Heart left ventricle (tissue), 16 donors: ENCODE data around the gene RDX. TPM values are rescaled to one million over a fixed set of nuclear protein-coding genes. Genes with fewer than 3 reads are reported as not detected.

Experiments
- ATAC-seq, 4 donors: fragments of 200-7000 bp; cut with Tn5 transposase; one replicate each; pipeline ENCODE4 v1.9.1; 2020 to 2022; ENCODE audit warnings: moderate library complexity in 4 of 4, mild to moderate bottlenecking in 3 of 4, moderate number of reproducible peaks in 1 of 4
- DNase-seq, 5 donors: peaks; one replicate each; pipeline ENCODE4 v3.0.0-alpha.2; 2020
- H3K27ac ChIP-seq, 12 donors: fragments of 200-600 bp; sonication (generic) in 4 of 12; one replicate each; pipeline versions ENCODE4 v1.5.0 to v1.8.0; 2016 to 2022; ENCODE audit warnings: mild to moderate bottlenecking in 2 of 12
- H3K27me3 ChIP-seq, 9 donors: fragments of 200-600 bp; sonication (generic) in 2 of 9; one replicate each; pipeline versions ENCODE4 v1.5.1 to v1.8.0; 2016 to 2022; ENCODE audit warnings: mild to moderate bottlenecking in 3 of 9
- H3K36me3 ChIP-seq, 9 donors: fragments of 200-600 bp; sonication (generic) in 2 of 9; one replicate each; pipeline versions ENCODE4 v1.5.0 to v1.8.0; 2018 to 2022; ENCODE audit warnings: mild to moderate bottlenecking in 2 of 9
- H3K4me1 ChIP-seq, 12 donors: fragments of 200-600 bp; sonication (generic) in 4 of 12; one replicate each; pipeline versions ENCODE4 v1.5.0 to v1.8.0; 2016 to 2022; ENCODE audit warnings: mild to moderate bottlenecking in 3 of 12
- H3K4me3 ChIP-seq, 12 donors: fragments of 200-600 bp; sonication (generic) in 4 of 12; one replicate each; pipeline versions ENCODE4 v1.5.0 to v1.8.0; 2017 to 2022; ENCODE audit warnings: mild to moderate bottlenecking in 9 of 12, moderate library complexity in 4 of 12
- H3K9me3 ChIP-seq, 12 donors: fragments of 200-600 bp; sonication (generic) in 4 of 12; one replicate each; pipeline versions ENCODE4 v1.5.0 to v1.8.0; 2016 to 2022; ENCODE audit warnings: mild to moderate bottlenecking in 1 of 12
- CTCF ChIP-seq, 12 donors: fragments of 200-600 bp; sonication (generic) in 4 of 12; IDR thresholded peaks; one replicate each; pipeline versions ENCODE4 v1.5.0 to v1.8.0; 2018 to 2022; ENCODE audit warnings: antibody characterized with exemption in 12 of 12, mild to moderate bottlenecking in 5 of 12
- POLR2A ChIP-seq, 2 donors: fragments of 450-650 bp; IDR thresholded peaks; one replicate each; pipeline ENCODE4 v1.6.1; 2017; ENCODE audit warnings: antibody characterized with exemption in 2 of 2, mild to moderate bottlenecking in 2 of 2, moderate library complexity in 2 of 2
- WGBS, 4 donors: extraction: QIAGEN DNeasy Blood & Tissue Kit in 2 of 4; methylation state at CpG; one replicate each; pipeline versions ENCODE4 v1.1.5 to v1.1.7; 2013 to 2018; 5-methylcytosine and 5-hydroxymethylcytosine counted together
- intact Hi-C, 10 donors: fragments of 100-400 bp; cut with DNase I; formaldehyde crosslinking; loops; one replicate each; pipeline versions ENCODE4 v1.11.1 to v1.14.2; 2022
- polyA plus RNA-seq, 2 donors: library from polyadenylated mRNA; stranded (reverse); fragments of 200-250 nt; gene quantifications; one replicate each; pipeline ENCODE4 v1.2.3, GENCODE V29; 2013
- total RNA-seq, 9 donors: library from RNA; depleted of rRNA in 2 of 9; stranded (reverse); fragments of >200 nt in 2 of 9; fragmentation: NEBNext Ultra II Directional in 3 of 9; extraction: Animal tissue kit (Norgen Biotek cat#: 25700) in 3 of 9; gene quantifications; one replicate each; pipeline versions ENCODE4 v1.1.0 to v1.2.4, GENCODE V29; 2016 to 2023
- donor health status: ischemic (EF 13 %, LVEDD 7.1; RV severe dilation, severe dysfunction).
- donor health status: healthy with polysubstance abuse.
- donor health status: DM: no; HTN: yes; CAD: no.
- donor health status: DM: no; HTN: no; CAD: no.
- donor health status: ischemic (EF 25% LVEDD 6.9; RV normal size, moderate dysfunction).
- donor health status: ischemic (EF 25% LVEDD 5.7; RV mildly dilated, moderate dysfunction).
- donor health status: healthy.
- donor health status: DM: yes; HTN: yes; CAD: no.
- donor health status: ischemic (EF 35%, LVEDD 5.7; RV mildly dilated, moderate dysfunction).
- donor health status: nonischemic (EF 11% LVEDD 7.7; RV severe dilation, severe dysfunction).
- donor health status: DM: yes; HTN: yes; CAD: no.
- donor health status: PGD.
- donor health status: ischemic (EF 29% LVEDD 5.4; RV normal size, mild dysfunction).
- donor health status: nonischemic (EF 23%, LVEDD 6.1; RV moderate dilation, normal function).

The RDX gene
- total and polyA plus RNA-seq, 11 donors = 33.5 to 148 (median 120) TPM

GRCh38 chr11:110323786-110324185, 27.4 kb upstream of the RDX start:
- Histone ChIP-seq H3K9me3 (no peaks in the 10 kb centered on the region), H3K36me3 (no peaks in the 10 kb centered on the region), H3K27ac (no peak overlapping the region), H3K4me3 (no peak overlapping the region), H3K27me3 (no peaks in the 10 kb centered on the region), H3K4me1 (peaks cover 0 to 14% (median 6%) of the 10 kb centered on the region in 12 donors)
- ATAC-seq = no peak
- intact Hi-C loops = no loop called here
- no peak for DNase-seq
- TF ChIP-seq CTCF (IDR thresholded peaks at IDR 0.05) (no peak), POLR2A (IDR thresholded peaks at IDR 0.05) (no peak)
- 82 to 89% (median 88%) methylated on average over 4 of the region's 4 CpGs for WGBS, 4 donors

DNA sequence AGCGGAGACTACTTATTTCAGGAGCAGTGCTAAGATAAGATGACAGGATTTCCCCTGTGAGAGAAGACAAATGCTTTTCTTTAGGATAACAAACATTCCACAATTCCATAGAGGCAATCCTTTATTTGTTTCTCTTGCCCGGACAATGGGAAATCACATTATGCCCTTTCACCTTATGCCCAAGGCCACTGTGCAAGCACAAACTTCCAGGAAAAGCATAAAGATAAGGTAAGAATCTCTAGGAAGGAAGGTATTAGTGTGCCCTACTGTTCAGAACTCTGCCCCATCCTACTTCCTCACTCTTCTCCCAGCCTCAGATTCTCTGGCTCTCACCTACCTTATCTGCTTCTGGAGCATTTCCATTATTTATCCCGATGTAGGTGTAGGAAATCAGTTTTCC, 23.1 kb upstream of the RDX start:
- no peaks in the 10 kb centered on the region for H3K36me3 ChIP-seq

DNA sequence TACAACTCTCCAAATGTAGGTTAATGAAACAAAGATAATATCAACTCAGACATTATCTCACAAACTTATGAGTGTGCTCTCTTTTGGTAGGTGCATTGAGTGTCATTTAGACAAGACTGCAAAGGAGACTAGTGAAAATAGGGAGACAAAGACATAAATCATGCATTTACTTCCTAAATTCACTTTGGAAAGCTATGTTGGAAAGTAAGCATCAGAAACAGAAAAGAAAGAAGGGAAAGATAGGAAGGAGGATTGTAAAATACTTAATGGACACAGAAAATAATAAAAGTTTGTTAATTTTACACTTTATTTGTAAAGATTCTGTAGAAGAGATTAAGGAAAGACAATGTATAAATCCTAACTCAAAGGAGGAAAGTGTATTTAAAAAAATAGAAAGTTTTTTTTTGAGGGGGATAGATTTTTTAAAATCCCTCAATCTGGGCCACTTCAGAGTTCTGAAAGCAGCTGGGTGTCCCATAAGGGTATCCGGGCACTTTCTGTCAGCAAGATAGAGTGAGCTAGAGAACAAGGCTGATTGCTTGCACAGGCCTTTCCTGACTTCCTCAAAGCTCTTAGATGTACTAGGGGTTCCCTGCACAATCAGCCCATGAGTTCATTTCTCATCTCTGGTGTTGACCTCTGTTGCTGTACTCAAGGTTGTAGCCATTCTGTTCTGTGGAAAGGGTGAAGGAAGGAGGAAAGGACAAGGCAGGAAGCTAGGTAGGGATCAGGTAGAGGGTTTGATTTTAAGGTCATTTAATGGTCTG, 22.4 kb upstream of the RDX start:
- no peak overlapping the region for H3K4me3 ChIP-seq
- peak overlapping the region in 1 of 12 donors; percentile 15 for H3K27ac ChIP-seq
- H3K4me1 ChIP-seq = peaks cover 0 to 29% (median 19%) of the 10 kb centered on the region in 12 donors
- H3K9me3 ChIP-seq = no peaks in the 10 kb centered on the region
- intact Hi-C loops = no loop called here
- DNase-seq (no peak), ATAC-seq (peak in 2 of 4 donors; percentile 50 to 53)
- 33 to 46% (median 42%) methylated on average over 1 of the region's 1 CpG for WGBS, 4 donors
- TF ChIP-seq POLR2A (IDR thresholded peaks at IDR 0.05) (no peak), CTCF (IDR thresholded peaks at IDR 0.05) (no peak)
- H3K27me3 ChIP-seq = no peaks in the 10 kb centered on the region
- no peaks in the 10 kb centered on the region for H3K36me3 ChIP-seq

More for the DNA sequence above, 23.1 kb upstream of the RDX start:
- 55 to 60% (median 58%) methylated on average over 3 of the region's 3 CpGs for WGBS, 4 donors
- Histone ChIP-seq H3K9me3 (no peaks in the 10 kb centered on the region), H3K27me3 (no peaks in the 10 kb centered on the region), H3K27ac (peak overlapping the region in 1 of 12 donors; percentile 15), H3K4me3 (no peak overlapping the region), H3K4me1 (peaks cover 0 to 29% (median 19%) of the 10 kb centered on the region in 12 donors)
- intact Hi-C loops = no loop called here
- ATAC-seq (peak in 2 of 4 donors; percentile 19 to 26), DNase-seq (no peak)
- TF ChIP-seq CTCF (IDR thresholded peaks at IDR 0.05) (no peak), POLR2A (IDR thresholded peaks at IDR 0.05) (no peak)

DNA sequence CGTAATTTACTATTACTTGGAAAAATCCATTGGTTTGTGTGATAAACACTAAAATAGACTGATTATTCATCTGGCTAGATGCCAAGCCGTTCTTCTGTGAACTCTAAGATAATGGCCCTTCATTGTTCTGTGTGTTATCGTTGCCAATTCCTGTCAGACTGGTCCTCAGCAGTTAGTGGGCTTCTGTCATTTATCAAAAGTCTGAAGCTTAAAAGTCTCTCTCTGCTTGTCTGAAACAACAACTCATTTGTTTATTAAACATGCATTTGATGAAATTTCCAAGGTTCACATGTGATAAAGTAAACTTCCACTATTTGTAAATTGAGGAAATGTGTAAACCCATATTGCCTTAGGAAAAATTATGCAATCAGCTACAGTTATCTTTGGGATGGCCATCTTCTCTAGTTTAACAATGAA, 21.1 kb upstream of the RDX start:
- ATAC-seq = peak; percentile 26 to 87 (median 79)
- Histone ChIP-seq H3K4me1 (peaks cover 0 to 29% (median 19%) of the 10 kb centered on the region in 12 donors), H3K36me3 (no peaks in the 10 kb centered on the region), H3K9me3 (no peaks in the 10 kb centered on the region), H3K27ac (peak overlapping the region in 1 of 12 donors; percentile 22), H3K4me3 (no peak overlapping the region), H3K27me3 (no peaks in the 10 kb centered on the region)
- TF ChIP-seq POLR2A (IDR thresholded peaks at IDR 0.05) = no peak
- peak in 1 of 5 donors; percentile 37 for DNase-seq
- intact Hi-C loops = no loop called here
- WGBS, 4 donors = 5 to 10% (median 7%) methylated on average over 3 of the region's 3 CpGs
